Loucy (cell line): ENCODE data around the gene APC2.
"Not testable (repeated sequence)": the region's sequence is repeated elsewhere in the genome, so short reads cannot be mapped to it uniquely, and the experiment has no call there.

Experiments
- CTCF ChIP-seq: fragments of 200-600 bp; sonication (generic); conservative IDR thresholded peaks from 2 replicates; pipeline ENCODE4 v1.5.1; 2014; ENCODE audit warnings: mild to moderate bottlenecking, antibody characterized with exemption, low read length
- EZH2phosphoT487 ChIP-seq: fragments of 200-600 bp; IDR thresholded peaks from 2 replicates; pipeline ENCODE4 v1.6.1; 2018; ENCODE audit warnings: antibody characterized with exemption, mild to moderate bottlenecking, moderate library complexity, borderline replicate concordance

- not testable (repeated sequence) for TF ChIP-seq CTCF, EZH2phosphoT487
These were observed 27.1 kb downstream of the APC2 start for GRCh38 chr19:1477056-1477455.
